Uterus (tissue), 2 donors: ENCODE measurements around the gene PSMB3.

Experiments used
- POLR2A ChIP-seq, 2 donors: fragments of 450-650 bp; IDR thresholded peaks; one replicate each; pipeline ENCODE4 v1.6.1; 2016; ENCODE audit warnings: antibody characterized with exemption in 2 of 2, mild to moderate bottlenecking in 1 of 2, moderate library complexity in 1 of 2
- TF ChIP-seq, protein P1 (sequence below), 4 experiments: fragments of 200-600 bp in 2 of 4; fragments of 450-650 bp in 2 of 4; sonication (generic) in 2 of 4; IDR thresholded peaks; one replicate each; pipeline ENCODE4 v1.5.1; 2016 to 2019; ENCODE audit warnings: antibody characterized with exemption in 4 of 4, mild to moderate bottlenecking in 2 of 4, moderate library complexity in 1 of 4

DNA sequence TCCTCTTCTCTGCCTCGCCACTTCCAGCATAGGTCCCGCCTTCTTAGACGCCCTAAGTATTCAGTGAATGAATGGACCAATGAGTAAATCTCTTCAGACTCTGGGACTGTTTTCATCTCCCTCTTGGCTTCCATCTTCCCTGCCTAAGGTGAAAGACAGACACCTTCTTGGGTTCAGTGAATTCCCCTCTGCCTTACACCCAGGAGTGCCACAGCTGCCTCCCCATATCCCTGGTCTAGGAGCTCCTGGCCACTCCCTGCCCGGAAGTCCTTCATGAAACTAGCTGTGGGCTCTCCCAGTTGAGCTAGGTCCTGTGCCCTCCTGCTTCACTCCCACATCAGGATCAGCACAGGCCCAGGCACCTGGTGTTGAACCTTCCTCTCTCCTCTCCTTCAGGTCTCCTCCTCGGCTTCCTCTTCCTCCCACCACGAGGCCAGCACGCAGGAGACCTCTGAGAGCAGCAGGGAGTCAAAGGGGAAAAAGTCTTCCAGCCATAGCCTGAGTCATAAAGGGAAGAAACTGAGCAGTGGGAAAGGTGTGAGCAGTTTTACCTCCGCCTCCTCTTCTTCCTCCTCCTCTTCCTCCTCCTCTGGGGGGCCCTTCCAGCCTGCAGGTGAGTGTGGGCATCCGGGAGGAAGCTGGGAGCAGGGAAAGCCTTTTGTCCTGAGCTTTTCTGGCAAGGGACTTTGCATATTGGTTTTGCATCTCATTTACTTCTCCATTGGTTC, 37.2 kb upstream of the PSMB3 start:
- TF ChIP-seq, protein P1, sequence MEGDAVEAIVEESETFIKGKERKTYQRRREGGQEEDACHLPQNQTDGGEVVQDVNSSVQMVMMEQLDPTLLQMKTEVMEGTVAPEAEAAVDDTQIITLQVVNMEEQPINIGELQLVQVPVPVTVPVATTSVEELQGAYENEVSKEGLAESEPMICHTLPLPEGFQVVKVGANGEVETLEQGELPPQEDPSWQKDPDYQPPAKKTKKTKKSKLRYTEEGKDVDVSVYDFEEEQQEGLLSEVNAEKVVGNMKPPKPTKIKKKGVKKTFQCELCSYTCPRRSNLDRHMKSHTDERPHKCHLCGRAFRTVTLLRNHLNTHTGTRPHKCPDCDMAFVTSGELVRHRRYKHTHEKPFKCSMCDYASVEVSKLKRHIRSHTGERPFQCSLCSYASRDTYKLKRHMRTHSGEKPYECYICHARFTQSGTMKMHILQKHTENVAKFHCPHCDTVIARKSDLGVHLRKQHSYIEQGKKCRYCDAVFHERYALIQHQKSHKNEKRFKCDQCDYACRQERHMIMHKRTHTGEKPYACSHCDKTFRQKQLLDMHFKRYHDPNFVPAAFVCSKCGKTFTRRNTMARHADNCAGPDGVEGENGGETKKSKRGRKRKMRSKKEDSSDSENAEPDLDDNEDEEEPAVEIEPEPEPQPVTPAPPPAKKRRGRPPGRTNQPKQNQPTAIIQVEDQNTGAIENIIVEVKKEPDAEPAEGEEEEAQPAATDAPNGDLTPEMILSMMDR (IDR thresholded peaks at IDR 0.05), result no peak
- no peak for TF ChIP-seq POLR2A (IDR thresholded peaks at IDR 0.05)
